OCI-LY3 (cell line): ENCODE data around the gene TMEM258.

Experiments
- H2AFZ ChIP-seq: fragments of 200-600, 300-600 bp; shearing (Covaris generic); 2 replicates; pipeline ENCODE4 v1.6.0; 2014; ENCODE audit warnings: antibody characterized with exemption, low read depth, low read length
- H3K27ac ChIP-seq: fragments of 200-600, 300-600 bp; sonication (generic); 2 replicates; pipeline ENCODE4 v1.5.1; 2014; ENCODE audit warnings: mild to moderate bottlenecking, low read length, moderate library complexity, mixed read lengths
- H3K27me3 ChIP-seq: fragments of 200-600, 300-600 bp; sonication (generic); 2 replicates; pipeline ENCODE4 v1.6.1; 2014; ENCODE audit warnings: low read depth, low read length, mixed read lengths
- H3K36me3 ChIP-seq: fragments of 200-600, 300-600 bp; sonication (generic); replicated peaks from 2 replicates; pipeline ENCODE3; 2014; ENCODE audit warnings: low read depth, low read length, mixed read lengths
- H3K4me1 ChIP-seq: fragments of 300-600, 200-600 bp; sonication (generic); 2 replicates; pipeline ENCODE4 v1.6.1; 2014; ENCODE audit warnings: low read length, mixed read lengths
- H3K4me2 ChIP-seq: fragments of 200-600, 300-600 bp; sonication (generic); 2 replicates; pipeline ENCODE4 v1.6.1; 2014; ENCODE audit warnings: low read length, mixed read lengths
- H3K4me3 ChIP-seq: fragments of 300-600, 200-600 bp; sonication (generic); 2 replicates; pipeline ENCODE4 v1.5.1; 2014; ENCODE audit warnings: antibody characterized with exemption, mild to moderate bottlenecking, low read length, moderate library complexity
- H3K79me2 ChIP-seq: fragments of 300-600, 200-600 bp; shearing (Covaris generic); 2 replicates; pipeline ENCODE4 v1.6.1; 2014; ENCODE audit warnings: mild to moderate bottlenecking, low read length, mixed read lengths
- H3K9ac ChIP-seq: fragments of 300-600, 200-600 bp; shearing (Covaris generic); 2 replicates; pipeline ENCODE4 v1.6.0; 2014; ENCODE audit warnings: mild to moderate bottlenecking, low read length, moderate library complexity
- H3K9me3 ChIP-seq: fragments of 200-600, 300-600 bp; shearing (Covaris generic); 2 replicates; pipeline ENCODE4 v1.6.1; 2014; ENCODE audit warnings: low read length, mixed read lengths; ENCODE audit not compliant: insufficient read depth
- H4K20me1 ChIP-seq: fragments of 200-600, 300-600 bp; sonication (generic); 2 replicates; pipeline ENCODE4 v1.6.1; 2016; ENCODE audit warnings: low read length, mixed read lengths; ENCODE audit not compliant: insufficient read depth
- EZH2phosphoT487 ChIP-seq: fragments of 200-600 bp; shearing (Covaris generic); IDR thresholded peaks from 2 replicates; pipeline ENCODE4 v1.6.1; 2018; ENCODE audit warnings: antibody characterized with exemption, mixed run types, low read depth
- TF ChIP-seq, protein P1 (sequence below): fragments of 200-600, 300-600 bp; sonication (generic); IDR thresholded peaks from 2 replicates; pipeline ENCODE4 v1.5.1; 2014; ENCODE audit warnings: antibody characterized with exemption, low read length, low read depth

The TMEM258 gene

GRCh38 chr11:61834278-61835048 lies 42.1 kb upstream of the TMEM258 start:
- peaks cover 65% of the 10 kb centered on the region for H3K4me1 ChIP-seq
- no peaks in the 10 kb centered on the region for H3K9me3 ChIP-seq
- H3K27me3 ChIP-seq, result no peaks in the 10 kb centered on the region
- TF ChIP-seq, protein P1, sequence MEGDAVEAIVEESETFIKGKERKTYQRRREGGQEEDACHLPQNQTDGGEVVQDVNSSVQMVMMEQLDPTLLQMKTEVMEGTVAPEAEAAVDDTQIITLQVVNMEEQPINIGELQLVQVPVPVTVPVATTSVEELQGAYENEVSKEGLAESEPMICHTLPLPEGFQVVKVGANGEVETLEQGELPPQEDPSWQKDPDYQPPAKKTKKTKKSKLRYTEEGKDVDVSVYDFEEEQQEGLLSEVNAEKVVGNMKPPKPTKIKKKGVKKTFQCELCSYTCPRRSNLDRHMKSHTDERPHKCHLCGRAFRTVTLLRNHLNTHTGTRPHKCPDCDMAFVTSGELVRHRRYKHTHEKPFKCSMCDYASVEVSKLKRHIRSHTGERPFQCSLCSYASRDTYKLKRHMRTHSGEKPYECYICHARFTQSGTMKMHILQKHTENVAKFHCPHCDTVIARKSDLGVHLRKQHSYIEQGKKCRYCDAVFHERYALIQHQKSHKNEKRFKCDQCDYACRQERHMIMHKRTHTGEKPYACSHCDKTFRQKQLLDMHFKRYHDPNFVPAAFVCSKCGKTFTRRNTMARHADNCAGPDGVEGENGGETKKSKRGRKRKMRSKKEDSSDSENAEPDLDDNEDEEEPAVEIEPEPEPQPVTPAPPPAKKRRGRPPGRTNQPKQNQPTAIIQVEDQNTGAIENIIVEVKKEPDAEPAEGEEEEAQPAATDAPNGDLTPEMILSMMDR, result no peak
- TF ChIP-seq EZH2phosphoT487, result no peak
- H3K4me2 ChIP-seq, result peak overlapping the region; percentile 98
- H3K9ac ChIP-seq, result peak overlapping the region; percentile 71
- H3K36me3 ChIP-seq, result peaks cover 71% of the 10 kb centered on the region
- H2AFZ ChIP-seq, result no peak overlapping the region
- H4K20me1 ChIP-seq, result peaks cover 28% of the 10 kb centered on the region
- H3K27ac ChIP-seq, result peak overlapping the region; percentile 96
- H3K4me3 ChIP-seq, result peak overlapping the region; percentile 40
- H3K79me2 ChIP-seq, result peaks cover 79% of the 10 kb centered on the region

DNA sequence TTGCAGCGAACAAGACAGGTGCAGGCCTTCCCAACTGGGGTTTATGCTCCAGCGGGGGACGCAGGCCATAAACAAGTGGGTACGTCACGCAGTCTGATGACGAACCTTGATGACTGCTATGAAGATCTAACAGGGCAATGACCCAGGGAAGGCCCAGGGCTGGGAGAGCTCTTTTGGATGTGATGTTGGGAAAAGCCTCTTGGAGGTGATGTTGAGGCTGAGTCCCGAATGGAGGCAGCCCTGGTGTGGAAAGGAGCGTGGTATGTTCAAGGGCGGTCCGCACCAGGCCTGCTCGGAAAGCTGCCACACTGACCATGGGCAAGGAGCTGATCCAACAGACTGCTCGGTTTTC lies 41.5 kb upstream of the TMEM258 start:
- peaks cover 85% of the 10 kb centered on the region for H3K79me2 ChIP-seq
- peaks cover 74% of the 10 kb centered on the region for H3K36me3 ChIP-seq
- H2AFZ ChIP-seq, result no peak overlapping the region
- TF ChIP-seq EZH2phosphoT487, result no peak
- TF ChIP-seq, protein P1, result no peak
- peaks cover 30% of the 10 kb centered on the region for H4K20me1 ChIP-seq
- peak overlapping the region; percentile 71 for H3K9ac ChIP-seq
- no peaks in the 10 kb centered on the region for H3K27me3 ChIP-seq
- no peaks in the 10 kb centered on the region for H3K9me3 ChIP-seq
- peaks cover 67% of the 10 kb centered on the region for H3K4me1 ChIP-seq
- H3K27ac ChIP-seq, result peak overlapping the region; percentile 96
- peak overlapping the region; percentile 98 for H3K4me2 ChIP-seq
- H3K4me3 ChIP-seq, result peak overlapping the region; percentile 40

DNA sequence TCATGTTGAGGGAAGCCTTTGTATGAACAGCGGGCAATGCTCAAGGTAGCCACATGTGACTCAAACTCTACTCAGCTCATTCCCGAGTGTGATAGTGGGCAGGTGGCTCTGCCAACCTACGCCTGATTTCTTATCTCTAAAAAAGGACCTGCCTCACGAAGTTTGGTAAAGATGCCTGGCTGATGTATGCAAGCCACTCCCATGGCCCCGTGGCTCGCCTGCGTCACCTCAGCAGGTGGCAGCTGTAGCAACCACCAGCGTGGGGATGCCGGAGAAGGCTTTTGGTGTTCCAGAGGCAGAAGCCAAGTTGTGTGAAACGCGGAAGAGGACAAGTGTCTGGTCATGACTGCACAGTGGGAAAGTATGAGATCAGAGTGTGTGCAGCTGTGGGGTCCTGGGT lies 41.1 kb upstream of the TMEM258 start:
- peak overlapping the region; percentile 71 for H3K9ac ChIP-seq

DNA sequence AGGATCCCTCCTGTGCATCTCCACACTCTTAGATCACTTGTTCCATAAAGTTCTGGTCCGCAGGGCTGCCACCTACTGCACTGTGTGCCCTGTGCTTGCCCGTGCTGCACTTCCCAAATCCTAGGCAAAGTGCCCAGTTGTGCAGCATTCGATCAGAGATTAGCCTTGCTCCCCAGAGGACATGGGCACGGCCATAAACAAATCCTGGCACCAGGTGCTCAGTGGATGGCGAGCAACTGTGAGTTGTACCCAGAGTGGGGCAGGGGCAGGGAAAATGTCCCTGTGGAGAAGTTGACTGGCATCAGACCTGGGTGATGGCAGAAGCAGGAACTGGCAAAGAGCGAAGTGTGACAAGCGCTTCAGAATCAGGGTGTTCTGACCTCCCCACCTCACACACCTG lies 40.4 kb upstream of the TMEM258 start:
- Histone ChIP-seq H3K79me2 (peaks cover 96% of the 10 kb centered on the region), H3K27me3 (no peaks in the 10 kb centered on the region), H3K4me3 (0 out of 2 replicates have a peak overlapping the region, but pooled peaks have one; percentile 40), H3K4me2 (peak overlapping the region; percentile 98), H3K36me3 (peaks cover 63% of the 10 kb centered on the region), H4K20me1 (peaks cover 30% of the 10 kb centered on the region), H3K9me3 (no peaks in the 10 kb centered on the region), H3K4me1 (peaks cover 67% of the 10 kb centered on the region), H3K9ac (peak overlapping the region; percentile 71; the same call in 1 of the 2 replicates), H3K27ac (peak overlapping the region; percentile 96), H2AFZ (no peak overlapping the region)
- TF ChIP-seq, protein P1, result no peak
- TF ChIP-seq EZH2phosphoT487, result no peak

More for the DNA sequence above, 41.1 kb upstream of the TMEM258 start:
- Histone ChIP-seq H2AFZ (no peak overlapping the region), H3K4me2 (peak overlapping the region; percentile 98), H3K4me3 (peak overlapping the region; percentile 40), H3K27me3 (no peaks in the 10 kb centered on the region), H3K9me3 (no peaks in the 10 kb centered on the region), H3K4me1 (peaks cover 67% of the 10 kb centered on the region), H3K36me3 (peaks cover 70% of the 10 kb centered on the region), H4K20me1 (peaks cover 30% of the 10 kb centered on the region), H3K27ac (peak overlapping the region; percentile 96), H3K79me2 (peaks cover 89% of the 10 kb centered on the region)
- TF ChIP-seq EZH2phosphoT487, result no peak
- TF ChIP-seq, protein P1, result no peak
